ENCODE data around the gene GALNT13. TPM values are rescaled to one million over a fixed set of nuclear protein-coding genes. Genes with fewer than 3 reads are reported as not detected.

GALNT13 gene
- polyA plus RNA-seq, 2 of the 4 experiments (the other 2 are of a cell fraction) = 12.1 to 15.6 TPM

DNA sequence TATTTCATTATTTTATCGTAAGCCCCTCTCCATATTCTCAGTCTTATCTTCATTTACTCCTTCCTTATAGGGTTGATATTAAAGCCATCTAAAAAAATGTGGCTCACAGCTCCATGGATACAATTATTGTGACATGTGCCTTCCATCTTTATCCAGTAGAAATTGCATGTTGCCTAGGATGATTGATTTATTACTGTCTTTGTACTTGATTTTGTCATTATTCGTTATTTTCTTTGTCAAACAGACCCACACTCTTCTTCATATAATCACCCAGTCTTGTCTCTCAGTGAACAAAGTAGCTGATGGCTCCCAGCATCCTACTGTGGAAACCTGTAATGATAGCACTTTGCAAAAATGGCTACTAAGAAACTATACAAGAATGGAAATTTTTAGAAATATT, 574.6 kb downstream of the GALNT13 start (continued):
- no peak for TF ChIP-seq HOXB5 (CRISPR knock-in tag; IDR thresholded peaks at IDR 0.05)
- TF ChIP-seq POLR2AphosphoS2 (conservative IDR thresholded peaks at IDR 0.05; ENCODE audit: low read length) = no peak
- TF ChIP-seq POLR2A (IDR thresholded peaks at IDR 0.05; ENCODE audit: low read length) = no peak
- TF ChIP-seq EP300 (IDR thresholded peaks at IDR 0.05) = no peak
- no peak for TF ChIP-seq RAD21 (conservative IDR thresholded peaks at IDR 0.05 in 1 of 2, IDR thresholded peaks at IDR 0.05 in 1 of 2)

DNA sequence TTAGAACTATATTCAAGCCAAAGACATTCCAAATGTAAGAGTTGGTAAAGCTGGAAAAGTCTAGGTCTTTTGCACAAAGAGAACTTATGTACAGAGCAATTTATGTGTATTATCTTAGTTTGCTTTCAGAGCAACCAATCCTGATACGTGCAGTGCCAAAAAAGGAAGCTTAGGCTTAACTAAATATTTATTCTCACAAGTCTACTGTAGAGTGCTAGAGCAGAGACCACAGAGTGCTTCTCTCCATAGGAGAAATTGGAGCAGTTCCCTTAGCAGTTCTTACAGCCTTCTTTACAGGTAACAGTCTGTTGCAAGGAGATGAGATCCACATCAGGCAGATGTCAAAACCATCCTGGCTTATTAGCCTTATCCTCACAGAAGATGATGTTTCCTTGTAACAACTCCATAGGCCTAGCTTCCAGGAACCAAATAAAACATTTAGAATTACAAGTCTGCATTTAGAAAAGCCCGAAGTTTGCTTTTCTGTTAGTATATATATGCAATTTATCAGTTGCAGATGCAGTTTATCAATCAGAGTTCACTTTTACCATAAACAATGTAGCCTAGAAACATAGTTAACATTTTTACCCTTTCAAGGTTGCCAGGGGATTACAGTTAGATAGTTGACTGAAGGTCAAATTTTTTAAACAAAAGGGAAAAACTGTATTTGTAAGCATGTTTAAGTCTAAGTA, 576.2 kb downstream of the GALNT13 start:
- peak overlapping the region; percentile 55 for H3K4me2 ChIP-seq
- H3K4me3 ChIP-seq = no peak overlapping the region
- CTCF ChIA-PET = no interaction called here
- peaks cover 41% of the 10 kb centered on the region for H3K4me1 ChIP-seq
- ATAC-seq (peak in 1 of 2 experiments; percentile 81; a peak in 3 of 6 replicates), FAIRE-seq (no peak), DNase-seq (ENCODE audit: low read depth in 1 of 2, low spot score in 1 of 2) (peak in 1 of 2 experiments; percentile 26)
- no peaks in the 10 kb centered on the region for H3K9me3 ChIP-seq
- POLR2A ChIA-PET = no interaction called here
- H3K27ac ChIP-seq = peak overlapping the region in 1 of 2 experiments; percentile 17; a peak in 1 of 6 replicates
- no peak for TF ChIP-seq CBX8 (IDR thresholded peaks at IDR 0.05)
- no peak for TF ChIP-seq SREBF2 (IDR thresholded peaks at IDR 0.05)
- no peak for TF ChIP-seq NR3C1 (IDR thresholded peaks at IDR 0.05)
- no peak for TF ChIP-seq TP53 (CRISPR knock-in tag; IDR thresholded peaks at IDR 0.05)
- TF ChIP-seq POLR2AphosphoS2 (conservative IDR thresholded peaks at IDR 0.05; ENCODE audit: low read length) = no peak
- no peak for TF ChIP-seq RAD21 (conservative IDR thresholded peaks at IDR 0.05 in 1 of 2, IDR thresholded peaks at IDR 0.05 in 1 of 2)
- 23% methylated on average over 2 of the region's 2 CpGs for WGBS (ENCODE audit: missing lambda C conversion rate)

DNA sequence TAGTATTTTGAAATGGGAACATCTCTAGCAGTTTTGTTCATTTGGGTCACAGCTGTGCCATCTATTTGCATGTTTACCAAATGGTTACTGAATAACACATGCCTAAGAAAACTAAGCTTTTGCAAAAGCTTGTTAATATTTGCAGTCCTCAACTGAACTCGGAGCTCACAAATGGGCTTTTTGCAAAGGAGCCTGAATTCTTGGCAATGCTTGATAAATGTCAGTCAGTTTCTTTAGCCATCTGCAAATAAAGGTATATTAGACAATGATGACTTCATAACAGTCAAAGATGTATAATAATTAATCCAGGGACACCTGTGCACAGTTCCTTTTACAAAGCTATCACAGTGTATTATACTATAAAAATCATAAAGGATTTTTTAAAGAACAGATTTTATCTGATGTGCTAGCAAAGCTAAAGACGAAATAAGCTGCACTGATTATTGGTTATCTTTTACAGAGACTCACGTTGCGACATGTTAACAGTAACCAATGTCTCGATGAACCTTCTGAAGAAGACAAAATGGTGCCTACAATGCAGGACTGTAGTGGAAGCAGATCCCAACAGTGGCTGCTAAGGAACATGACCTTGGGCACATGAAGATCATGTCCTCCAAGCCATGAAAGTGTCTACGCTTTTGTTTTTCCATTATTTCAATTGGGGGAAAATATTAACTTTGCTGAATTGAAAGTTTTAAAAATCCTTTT, 578.4 kb downstream of the GALNT13 start:
- CTCF ChIA-PET = no interaction called here

DNA sequence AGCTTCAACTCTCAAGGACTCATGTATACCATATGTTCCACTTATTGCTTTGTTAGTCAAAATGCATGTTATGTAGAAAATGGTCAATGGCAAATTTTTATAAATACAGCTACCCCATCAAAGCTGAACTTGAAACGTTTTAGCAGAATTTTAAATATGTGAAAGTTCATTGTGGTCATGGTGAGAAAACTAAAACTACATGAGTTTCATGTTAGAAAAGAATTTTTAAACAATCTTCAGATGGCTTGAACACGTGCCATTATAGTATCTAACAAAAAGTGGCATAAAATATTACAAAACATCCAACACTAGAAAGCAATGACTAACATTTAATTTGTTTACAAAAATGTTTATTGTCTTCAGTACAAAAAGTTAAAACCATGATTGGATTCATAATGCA, 580.7 kb downstream of the GALNT13 start:
- POLR2A ChIA-PET = no interaction called here
- H3K27ac ChIP-seq = no peak overlapping the region
- DNase-seq (ENCODE audit: low read depth in 1 of 2, low spot score in 1 of 2) = no peak
- TF ChIP-seq CHD2 (IDR thresholded peaks at IDR 0.05; ENCODE audit: low read length, partially characterized antibody) = no peak
- no peak for TF ChIP-seq HOXB13 (CRISPR knock-in tag; IDR thresholded peaks at IDR 0.05; ENCODE audit: low read depth)
- TF ChIP-seq NPAS2 (CRISPR knock-in tag; IDR thresholded peaks at IDR 0.05; ENCODE audit: borderline replicate concordance) = no peak
- TF ChIP-seq, protein P1, sequence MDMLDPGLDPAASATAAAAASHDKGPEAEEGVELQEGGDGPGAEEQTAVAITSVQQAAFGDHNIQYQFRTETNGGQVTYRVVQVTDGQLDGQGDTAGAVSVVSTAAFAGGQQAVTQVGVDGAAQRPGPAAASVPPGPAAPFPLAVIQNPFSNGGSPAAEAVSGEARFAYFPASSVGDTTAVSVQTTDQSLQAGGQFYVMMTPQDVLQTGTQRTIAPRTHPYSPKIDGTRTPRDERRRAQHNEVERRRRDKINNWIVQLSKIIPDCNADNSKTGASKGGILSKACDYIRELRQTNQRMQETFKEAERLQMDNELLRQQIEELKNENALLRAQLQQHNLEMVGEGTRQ (IDR thresholded peaks at IDR 0.05) = no peak
- TF ChIP-seq SMC3 (IDR thresholded peaks at IDR 0.05) = no peak
- no peak for TF ChIP-seq POLR2AphosphoS2 (conservative IDR thresholded peaks at IDR 0.05; ENCODE audit: low read length)
- no peak for TF ChIP-seq ESRRA (IDR thresholded peaks at IDR 0.05; ENCODE audit: borderline replicate concordance, low read length)
- no peak for TF ChIP-seq ZFP36 (IDR thresholded peaks at IDR 0.05; ENCODE audit: borderline replicate concordance, partially characterized antibody)
- no peak for TF ChIP-seq EHF (CRISPR knock-in tag; IDR thresholded peaks at IDR 0.05)
- no peak for TF ChIP-seq CHD4 (IDR thresholded peaks at IDR 0.05; ENCODE audit: borderline replicate concordance)
- TF ChIP-seq, protein P2, sequence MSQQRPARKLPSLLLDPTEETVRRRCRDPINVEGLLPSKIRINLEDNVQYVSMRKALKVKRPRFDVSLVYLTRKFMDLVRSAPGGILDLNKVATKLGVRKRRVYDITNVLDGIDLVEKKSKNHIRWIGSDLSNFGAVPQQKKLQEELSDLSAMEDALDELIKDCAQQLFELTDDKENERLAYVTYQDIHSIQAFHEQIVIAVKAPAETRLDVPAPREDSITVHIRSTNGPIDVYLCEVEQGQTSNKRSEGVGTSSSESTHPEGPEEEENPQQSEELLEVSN (IDR thresholded peaks at IDR 0.05; ENCODE audit: borderline replicate concordance, low read depth) = no peak
- TF ChIP-seq NFE2L2 (conservative IDR thresholded peaks at IDR 0.05; ENCODE audit: low read length) = no peak
- no peak for TF ChIP-seq CBX8 (IDR thresholded peaks at IDR 0.05)
- no peak for TF ChIP-seq KDM5A (IDR thresholded peaks at IDR 0.05)
- no peak for TF ChIP-seq HOXB5 (CRISPR knock-in tag; IDR thresholded peaks at IDR 0.05)
- TF ChIP-seq HOXA7 (CRISPR knock-in tag; IDR thresholded peaks at IDR 0.05) = no peak
- no peak for TF ChIP-seq TP53 (CRISPR knock-in tag; IDR thresholded peaks at IDR 0.05)
- FAIRE-seq = no peak
- H3K4me3 ChIP-seq = no peak overlapping the region
- no peak overlapping the region for H3K4me2 ChIP-seq
- peaks cover 40% of the 10 kb centered on the region for H3K4me1 ChIP-seq
- CTCF ChIA-PET = interaction anchor here (0.6 to 1.6 kb wide), 2 partner anchors 8 to 166 kb away, joined by 3 to 6 read pairs; no protein-coding TSS in a partner anchor
- 50% methylated on average over 2 of the region's 2 CpGs for WGBS (ENCODE audit: missing lambda C conversion rate)
- no peaks in the 10 kb centered on the region for H3K9me3 ChIP-seq
- ATAC-seq = no peak

More for the DNA sequence above, 578.4 kb downstream of the GALNT13 start:
- POLR2A ChIA-PET = no interaction called here
- DNase-seq (ENCODE audit: low read depth in 1 of 2, low spot score in 1 of 2) (peak in 1 of 2 experiments; percentile 69), ATAC-seq (peak in 1 of 2 experiments; percentile 78; a peak in 3 of 6 replicates), FAIRE-seq (no peak)
- H3K9me3 ChIP-seq = no peaks in the 10 kb centered on the region
- no peak overlapping the region for H3K4me3 ChIP-seq
- H3K27ac ChIP-seq = peak overlapping the region; percentile 41 to 47; a peak in 2 of 6 replicates
- peaks cover 41% of the 10 kb centered on the region for H3K4me1 ChIP-seq
- TF ChIP-seq NPAS2 (CRISPR knock-in tag; IDR thresholded peaks at IDR 0.05; ENCODE audit: borderline replicate concordance) (no peak), EHMT2 (IDR thresholded peaks at IDR 0.05; ENCODE audit: low read depth) (peak; percentile 81; the same call in 1 of the 2 replicates), GATA3 (IDR thresholded peaks at IDR 0.05; ENCODE audit: borderline replicate concordance) (0 out of 2 replicates have a peak, but pooled peaks have one; percentile 19)
- 36% methylated on average over 6 of the region's 6 CpGs for WGBS (ENCODE audit: missing lambda C conversion rate)
- H3K4me2 ChIP-seq = peak overlapping the region; percentile 37
